Colon (tissue), 2 donors: Measurements from ENCODE around the gene KDM2B.

Source experiments
- FAIRE-seq: peaks from 2 replicates; lab custom pipeline; 2012; peaks lifted over from hg19 to GRCh38; lab: Jason Lieb, UNC
- donor health status: control.
- donor health status: control.

KDM2B gene

GRCh38 chr12:121561009-121561395, 19.8 kb downstream of the KDM2B start:
- no peak for FAIRE-seq

GRCh38 chr12:121560392-121561008, 20.3 kb downstream of the KDM2B start:
- FAIRE-seq: no peak

- no peak for FAIRE-seq
Observed at GRCh38 chr12:121558956-121559355, 21.9 kb downstream of the KDM2B start.

- FAIRE-seq: no peak
Observed at GRCh38 chr12:121550974-121551634, 29.7 kb downstream of the KDM2B start.

- FAIRE-seq: no peak
Observed at GRCh38 chr12:121549075-121549474, 31.7 kb downstream of the KDM2B start.

- no peak for FAIRE-seq
Observed at GRCh38 chr12:121545480-121545879, 35.3 kb downstream of the KDM2B start.

- FAIRE-seq: no peak
Observed at GRCh38 chr12:121543786-121544185, 37.0 kb downstream of the KDM2B start.

- no peak for FAIRE-seq
Observed at GRCh38 chr12:121539908-121540307, 40.9 kb downstream of the KDM2B start.

GRCh38 chr12:121538699-121539061, 42.1 kb downstream of the KDM2B start:
- FAIRE-seq: no peak

- no peak for FAIRE-seq
Observed at GRCh38 chr12:121537814-121538698, 42.8 kb downstream of the KDM2B start.

- no peak for FAIRE-seq
Observed at GRCh38 chr12:121536899-121537813, 43.7 kb downstream of the KDM2B start.

GRCh38 chr12:121536054-121536898, 44.5 kb downstream of the KDM2B start:
- no peak for FAIRE-seq

- FAIRE-seq: no peak
Observed at GRCh38 chr12:121535150-121536053, 45.4 kb downstream of the KDM2B start.

- no peak for FAIRE-seq
Observed at GRCh38 chr12:121534495-121535148, 46.2 kb downstream of the KDM2B start.

GRCh38 chr12:121533394-121534090, 47.3 kb downstream of the KDM2B start:
- no peak for FAIRE-seq

- no peak for FAIRE-seq
Observed at GRCh38 chr12:121532503-121533393, 48.1 kb downstream of the KDM2B start.

- no peak for FAIRE-seq
Observed at GRCh38 chr12:121531356-121531750, 49.5 kb downstream of the KDM2B start.
